Stimulated activated naive CD4-positive, alpha-beta T cell treated with Interleukin-2 at 50 U/mL for 16 hours (primary cell): ENCODE results near the gene CFAP157.

Source experiments
- DNase-seq: peaks from one replicate; lab custom pipeline; 2025; lab: John Stamatoyannopoulos, UW

Gene CFAP157

GRCh38 chr9:127715470-127716337, 8.9 kb downstream of the CFAP157 start, which contains the start of the genes PTRH1 and TTC16:
Gene PTRH1 (minus strand): TSS chr9:127715663. CDS start chr9:127715639, 24 bp downstream.
Gene TTC16 (plus strand): TSS chr9:127716079. CDS start chr9:127716146, 67 bp downstream.
- peak; percentile 98 for DNase-seq

- no peak for DNase-seq
Measured at GRCh38 chr9:127716412-127716811, 9.6 kb downstream of the CFAP157 start.

GRCh38 chr9:127717766-127718165, 11.0 kb downstream of the CFAP157 start:
- no peak for DNase-seq

DNA sequence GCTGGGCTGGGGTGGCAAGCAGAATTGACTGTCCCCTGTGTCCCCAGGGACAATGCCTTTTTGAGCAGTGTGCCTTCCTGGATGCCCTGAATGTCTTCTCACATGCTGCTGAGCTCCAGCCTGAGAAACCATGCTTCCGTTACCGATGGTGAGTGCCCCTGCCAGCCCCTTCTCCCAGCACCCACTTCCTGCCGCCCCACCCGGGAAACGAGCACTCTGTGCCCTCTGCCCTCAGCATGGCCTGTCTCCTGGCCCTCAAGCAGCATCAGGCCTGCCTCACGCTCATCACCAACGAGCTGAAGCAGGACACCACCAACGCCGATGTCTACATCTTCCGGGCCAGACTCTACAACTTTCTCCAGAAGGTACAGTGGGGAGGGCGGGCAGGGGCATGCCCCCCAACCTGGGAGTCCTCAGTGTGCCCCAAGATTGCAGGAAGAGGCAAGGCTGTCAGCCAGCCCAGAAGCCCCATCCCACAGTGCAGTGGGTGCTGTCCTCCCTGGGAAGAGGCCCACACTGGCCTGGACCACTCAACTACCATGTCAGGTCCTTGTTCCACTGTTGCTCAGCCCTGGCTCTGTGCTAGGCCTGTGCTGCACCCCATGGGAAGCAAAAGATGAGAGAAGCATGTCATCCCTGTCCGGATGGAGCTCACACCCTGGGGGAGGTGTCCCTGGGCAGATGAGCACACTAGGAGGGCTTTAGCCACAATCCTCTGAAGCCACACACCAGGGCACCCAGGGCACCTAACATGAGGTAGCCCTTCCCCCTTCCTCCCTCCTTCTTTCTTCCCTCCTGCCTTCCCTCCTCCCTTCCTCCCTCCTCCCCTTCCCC, 13.5 kb downstream of the CFAP157 start:
- DNase-seq: no peak

DNA sequence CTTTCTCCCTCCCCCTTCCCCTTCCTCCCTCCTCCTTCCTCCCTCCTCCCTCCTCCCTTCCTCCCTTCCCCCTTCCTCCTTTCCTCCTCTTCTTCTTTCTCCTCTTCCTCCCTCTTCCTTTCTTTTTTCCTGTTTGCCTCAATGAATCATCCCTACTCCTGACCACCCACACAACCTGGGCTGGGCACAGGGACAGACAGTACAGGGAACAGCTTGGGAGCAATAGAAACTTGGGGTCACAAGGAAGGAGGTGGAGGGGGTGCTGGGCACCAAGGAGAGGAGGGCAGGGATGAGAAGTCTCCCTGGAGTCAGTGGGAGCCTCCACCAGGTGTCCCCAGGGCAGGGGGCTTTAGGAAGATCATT, 14.1 kb downstream of the CFAP157 start:
- no peak for DNase-seq

DNA sequence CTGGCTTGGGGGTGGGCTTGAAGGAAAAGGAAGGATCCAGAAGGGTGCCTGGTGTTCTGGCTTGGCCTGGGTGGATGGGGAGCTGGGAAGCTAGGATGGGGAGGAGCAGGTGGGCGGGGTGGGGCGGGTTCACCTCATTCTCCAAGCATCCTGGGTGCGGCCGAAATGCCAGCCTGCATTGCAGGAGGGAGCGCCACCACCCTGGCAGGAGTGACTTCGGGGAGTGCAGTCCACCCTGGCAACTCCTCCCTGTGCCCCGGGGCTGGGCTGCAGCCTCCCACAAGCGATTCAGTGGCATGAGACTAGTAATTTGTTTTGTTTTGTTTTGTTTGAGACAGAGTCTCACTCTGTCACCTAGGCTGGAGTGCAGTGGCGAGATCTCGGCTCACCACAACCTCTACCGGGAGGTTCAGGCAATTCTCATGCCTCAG, 14.6 kb downstream of the CFAP157 start:
- no peak for DNase-seq

DNA sequence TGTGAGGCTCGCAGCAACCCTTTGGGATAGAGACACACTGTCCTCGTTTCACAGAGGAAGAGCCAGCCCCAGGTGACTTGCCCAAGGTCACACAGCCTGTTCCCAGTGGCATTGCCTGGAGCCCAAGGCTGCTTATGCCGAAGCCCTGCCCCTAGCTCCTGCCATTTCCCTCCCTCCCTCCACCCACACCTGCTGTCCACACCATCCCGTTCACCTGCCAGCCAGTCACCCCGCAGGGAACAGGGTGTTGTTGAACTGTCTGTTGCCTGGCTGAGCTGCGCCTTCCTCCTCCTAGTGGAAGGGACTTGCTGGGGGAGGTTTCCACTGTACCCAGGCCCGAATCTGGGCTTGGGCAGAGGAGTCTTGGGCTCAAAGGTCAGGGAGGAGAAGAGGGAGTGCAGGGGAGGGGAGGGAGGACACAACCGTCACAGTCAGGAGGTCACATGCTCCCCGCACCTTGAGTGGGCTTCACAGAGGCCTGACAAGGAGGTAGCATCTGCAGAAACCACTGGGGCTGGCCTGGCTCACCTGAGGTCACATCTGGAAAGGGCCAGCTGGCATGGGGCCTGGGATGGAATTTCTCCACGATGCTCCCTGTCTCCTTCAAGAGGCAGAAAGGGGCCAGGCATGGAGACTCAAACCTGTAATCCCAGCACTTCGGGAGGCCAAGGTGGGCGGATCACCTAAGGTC, 15.4 kb downstream of the CFAP157 start:
- DNase-seq: no peak

DNA sequence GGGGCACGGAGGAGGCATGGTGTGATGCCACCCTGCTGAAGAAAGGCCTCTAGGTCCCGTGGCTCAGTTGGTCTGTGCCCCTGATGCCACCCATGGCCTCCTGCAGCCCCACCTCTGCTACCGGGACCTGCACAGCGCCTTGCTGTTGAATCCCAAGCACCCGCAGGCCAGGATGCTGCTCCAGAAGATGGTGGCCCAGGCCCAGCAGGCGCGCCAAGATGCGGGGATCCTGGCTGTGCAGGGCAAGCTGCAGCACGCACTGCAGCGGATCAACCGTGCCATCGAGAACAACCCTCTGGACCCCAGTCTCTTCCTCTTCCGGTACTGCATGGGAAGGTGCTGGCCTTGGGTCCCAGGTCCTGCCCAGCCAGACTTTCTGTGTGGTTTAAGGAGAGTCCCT, 16.2 kb downstream of the CFAP157 start:
- no peak for DNase-seq

DNA sequence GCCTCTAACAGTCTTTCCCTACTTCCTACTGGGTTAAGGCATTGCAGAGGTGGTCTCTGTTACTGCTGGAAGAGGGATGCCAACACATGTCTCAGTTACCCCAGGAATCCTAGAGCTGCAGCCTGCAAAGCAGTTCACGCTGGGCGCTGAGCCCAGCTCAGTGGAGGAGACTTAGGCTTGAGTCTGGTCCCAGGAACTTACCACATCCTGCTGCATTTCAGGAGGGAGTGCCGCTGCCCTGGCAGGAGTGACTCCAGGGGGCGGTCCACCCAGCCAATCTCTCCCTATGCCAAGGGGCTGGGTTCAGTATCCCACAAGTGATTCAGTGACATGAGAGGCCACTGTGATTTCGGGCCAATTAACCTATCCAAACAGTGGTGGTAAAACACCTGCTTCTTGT, 16.7 kb downstream of the CFAP157 start:
- DNase-seq: no peak

DNA sequence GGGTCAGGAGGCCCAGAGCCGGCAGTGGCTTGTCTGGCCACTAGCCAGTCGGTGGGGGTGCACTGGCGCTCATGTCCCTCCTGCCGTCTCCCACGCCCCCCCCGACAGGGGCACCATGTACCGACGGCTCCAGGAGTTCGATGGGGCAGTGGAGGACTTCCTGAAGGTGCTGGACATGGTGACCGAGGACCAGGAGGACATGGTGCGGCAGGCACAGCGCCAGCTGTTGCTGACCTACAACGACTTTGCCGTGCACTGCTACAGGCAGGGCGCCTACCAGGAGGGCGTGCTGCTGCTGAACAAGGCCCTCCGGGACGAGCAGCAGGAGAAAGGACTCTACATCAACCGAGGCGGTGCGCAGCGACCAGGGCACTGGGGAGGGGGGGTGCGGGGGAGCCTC, 17.2 kb downstream of the CFAP157 start:
- no peak for DNase-seq

GRCh38 chr9:127726871-127727270, 20.1 kb downstream of the CFAP157 start:
- no peak for DNase-seq

DNA sequence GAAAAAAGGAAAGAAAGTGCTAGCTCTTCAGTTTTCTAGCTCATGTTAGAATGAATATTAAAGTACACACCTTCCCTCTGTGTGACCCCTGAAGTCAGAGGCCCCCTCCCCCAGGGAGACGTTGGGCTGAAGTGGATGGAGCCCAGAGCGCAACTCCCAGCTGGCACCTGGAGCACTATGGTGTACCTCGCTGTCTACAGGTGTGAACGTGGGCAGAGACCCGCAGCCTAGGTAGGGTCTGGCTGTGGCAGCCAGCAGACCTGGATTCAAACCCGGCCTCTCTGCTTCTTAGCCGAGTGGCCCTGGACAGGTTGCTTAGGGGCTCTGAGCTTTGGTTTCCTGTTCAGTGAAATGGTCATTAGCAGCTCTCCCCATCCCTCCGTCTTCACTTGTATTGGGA, 22.0 kb downstream of the CFAP157 start:
- DNase-seq: no peak

- no peak for DNase-seq
Measured at GRCh38 chr9:127729522-127730256, 22.9 kb downstream of the CFAP157 start.

DNA sequence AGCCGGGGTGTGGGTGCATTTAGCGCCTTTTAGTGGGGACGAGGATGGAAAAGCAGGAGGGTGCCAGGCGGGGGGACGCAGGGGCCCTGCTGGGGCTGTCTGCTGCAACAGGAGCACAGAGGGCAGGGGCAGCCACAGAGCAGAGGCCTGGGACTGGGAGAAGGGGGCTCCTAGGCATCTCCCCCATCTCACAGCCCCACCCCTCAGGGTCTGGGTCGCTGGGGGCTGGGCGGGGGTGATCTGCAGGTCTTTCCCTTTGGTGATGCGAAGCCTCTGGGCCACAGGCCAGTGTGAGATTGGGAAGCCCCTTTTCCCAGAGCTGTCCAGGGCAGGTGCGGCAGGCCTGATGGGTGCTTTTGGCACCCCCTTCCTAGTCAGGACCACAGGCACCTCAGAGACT, 23.5 kb downstream of the CFAP157 start:
- DNase-seq: no peak

DNA sequence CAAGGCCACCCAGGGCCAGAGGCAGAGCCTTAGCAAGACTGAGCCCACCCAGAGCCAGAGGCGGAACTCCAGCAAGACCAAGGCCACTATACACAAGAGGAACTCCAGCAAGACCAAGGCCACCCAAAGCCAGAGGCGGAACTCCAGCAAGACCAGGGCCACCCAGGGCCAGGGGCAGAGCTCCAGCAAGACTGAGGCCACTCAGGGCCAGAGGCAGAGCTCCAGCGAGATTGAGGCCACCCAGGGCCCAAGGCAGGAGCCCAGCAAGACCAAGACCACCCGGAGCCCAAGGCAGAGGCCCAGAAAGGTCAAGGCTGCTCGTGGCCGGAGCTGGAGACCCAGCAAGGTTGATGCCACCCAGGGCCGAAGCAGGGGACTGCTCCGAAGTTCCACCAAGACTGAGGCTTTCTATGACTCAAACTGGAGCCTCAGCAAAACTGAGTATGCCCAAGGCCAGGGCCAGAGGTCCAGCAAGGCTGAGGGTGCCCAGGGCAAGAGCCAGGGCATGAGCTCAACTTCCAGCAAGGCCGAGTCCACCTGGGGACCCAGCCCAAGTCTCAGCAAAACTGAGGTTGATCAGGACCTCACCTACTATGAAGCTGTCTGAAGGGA, 24.1 kb downstream of the CFAP157 start:
- no peak for DNase-seq

GRCh38 chr9:127731938-127732337, 25.1 kb downstream of the CFAP157 start:
- no peak for DNase-seq

DNA sequence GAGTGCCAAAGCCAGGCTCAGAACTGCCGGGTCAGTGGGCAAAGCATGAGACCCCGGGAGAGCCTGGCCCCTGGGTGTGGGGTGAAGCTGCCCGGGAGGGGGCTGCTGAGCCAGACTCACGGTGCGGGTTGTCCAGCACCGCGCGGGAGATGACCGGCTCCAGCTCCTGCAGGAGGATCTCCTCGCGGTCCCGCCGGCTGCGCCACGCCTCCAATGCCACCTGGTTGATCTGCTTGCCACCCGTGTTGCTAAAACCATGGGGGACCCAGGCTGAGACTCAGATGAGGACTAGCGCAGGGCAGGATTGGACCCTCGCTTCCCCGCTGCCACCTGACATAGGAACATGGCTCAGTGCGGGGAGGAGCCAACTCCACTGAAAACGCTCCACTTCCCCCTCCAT, 25.7 kb downstream of the CFAP157 start:
- DNase-seq: no peak

GRCh38 chr9:127733614-127734013, 26.8 kb downstream of the CFAP157 start:
- DNase-seq: no peak

- no peak for DNase-seq
Measured at GRCh38 chr9:127734247-127734746, 27.5 kb downstream of the CFAP157 start.

DNA sequence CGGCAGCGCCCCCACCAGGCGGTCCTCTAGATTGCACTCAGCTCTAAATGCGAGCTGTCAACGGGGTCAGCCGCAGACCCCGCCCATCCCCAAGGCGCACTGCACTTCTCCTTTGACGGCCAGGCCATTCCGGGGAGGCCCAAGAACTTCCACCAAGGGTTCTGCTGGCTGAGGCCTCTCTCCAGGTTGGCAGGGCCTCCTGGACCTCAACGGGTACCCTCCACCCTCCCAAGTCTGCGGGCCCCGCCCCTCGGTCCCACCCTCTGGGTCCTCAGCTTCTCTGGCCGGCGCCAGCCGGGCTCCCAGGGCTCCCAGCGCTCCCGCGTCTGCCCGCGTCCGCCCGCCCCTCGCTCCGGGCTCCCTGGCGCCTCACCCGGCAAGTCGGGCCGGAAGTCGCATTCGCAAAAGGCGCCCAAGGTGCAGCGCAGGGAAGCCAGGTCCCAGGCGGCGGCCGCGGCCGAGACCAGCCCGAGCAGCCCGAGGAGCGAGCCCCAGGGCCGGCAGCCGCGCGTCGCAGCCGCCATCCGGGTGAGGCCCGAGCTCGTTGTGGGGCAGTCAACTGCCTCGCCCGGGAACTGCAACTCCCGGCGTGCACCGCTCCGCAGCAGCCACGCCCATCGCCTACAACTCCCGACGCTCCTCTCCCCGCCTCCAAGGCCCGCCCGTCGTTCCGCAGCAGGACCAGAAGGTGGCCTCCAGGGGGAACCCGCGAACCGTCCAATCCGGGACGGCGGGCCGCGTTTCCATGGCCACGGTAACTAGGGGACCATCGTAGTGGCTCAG, 28.1 kb downstream of the CFAP157 start, which contains the start of gene TOR2A:
Gene TOR2A, minus strand, starts transcription at position 548 of the 783 bp plus-strand sequence. Its CDS starts 24 bp downstream, at position 524.
- DNase-seq: peak; percentile 98
